DOHH2 (cell line): ENCODE results near the gene LRMDA.

ENCODE experiments used
- CTCF ChIP-seq: fragments of 200-600 bp; sonication (generic); IDR thresholded peaks from one replicate; pipeline ENCODE4 v1.5.1; 2014; ENCODE audit warnings: antibody characterized with exemption, mild to moderate bottlenecking, low read depth, low read length; ENCODE audit not compliant: poor library complexity, severe bottlenecking
- EZH2phosphoT487 ChIP-seq: fragments of 200-600 bp; sonication (generic); IDR thresholded peaks from 2 replicates; pipeline ENCODE4 v1.6.1; 2017; ENCODE audit warnings: borderline replicate concordance, mild to moderate bottlenecking, antibody characterized with exemption, low read length, moderate library complexity, mixed read lengths

- TF ChIP-seq CTCF (no peak), EZH2phosphoT487 (no peak)
Observed at GRCh38 chr10:75652146-75652740, 220.8 kb downstream of the LRMDA start.
